SIG-M5 (cell line): Measurements from ENCODE around the gene ACAP3.
A peak's percentile ranks its signal among the peaks of the same experiment; 100 is the strongest.

Source experiments
- DNase-seq: peaks from one replicate; lab custom pipeline; 2025; lab: John Stamatoyannopoulos, UW

ACAP3 gene

DNA sequence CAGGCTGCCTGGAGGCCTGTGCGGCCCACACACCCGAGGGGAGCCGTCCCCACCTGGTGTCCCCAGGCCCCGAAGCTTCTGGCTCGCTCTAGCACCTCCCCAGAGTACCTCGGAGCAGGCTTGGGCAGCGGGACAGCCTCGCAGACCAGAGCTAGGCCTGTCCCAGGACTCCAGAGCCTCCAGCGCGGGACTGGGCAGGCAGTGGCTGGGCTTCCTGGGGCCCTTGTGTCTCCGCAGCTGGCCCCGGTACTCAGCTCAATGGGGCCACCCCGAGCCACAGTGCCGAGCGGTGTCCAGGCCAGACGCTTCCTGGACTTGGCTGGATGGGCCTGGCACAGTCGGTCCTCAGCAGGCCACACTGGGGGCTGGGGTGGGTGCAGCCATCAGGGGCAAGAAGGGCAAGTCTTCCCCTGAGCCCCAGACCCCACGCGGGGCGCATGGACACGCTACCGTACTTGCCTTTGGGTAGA is 22.6 kb downstream of the ACAP3 start:
- no peak for DNase-seq

DNA sequence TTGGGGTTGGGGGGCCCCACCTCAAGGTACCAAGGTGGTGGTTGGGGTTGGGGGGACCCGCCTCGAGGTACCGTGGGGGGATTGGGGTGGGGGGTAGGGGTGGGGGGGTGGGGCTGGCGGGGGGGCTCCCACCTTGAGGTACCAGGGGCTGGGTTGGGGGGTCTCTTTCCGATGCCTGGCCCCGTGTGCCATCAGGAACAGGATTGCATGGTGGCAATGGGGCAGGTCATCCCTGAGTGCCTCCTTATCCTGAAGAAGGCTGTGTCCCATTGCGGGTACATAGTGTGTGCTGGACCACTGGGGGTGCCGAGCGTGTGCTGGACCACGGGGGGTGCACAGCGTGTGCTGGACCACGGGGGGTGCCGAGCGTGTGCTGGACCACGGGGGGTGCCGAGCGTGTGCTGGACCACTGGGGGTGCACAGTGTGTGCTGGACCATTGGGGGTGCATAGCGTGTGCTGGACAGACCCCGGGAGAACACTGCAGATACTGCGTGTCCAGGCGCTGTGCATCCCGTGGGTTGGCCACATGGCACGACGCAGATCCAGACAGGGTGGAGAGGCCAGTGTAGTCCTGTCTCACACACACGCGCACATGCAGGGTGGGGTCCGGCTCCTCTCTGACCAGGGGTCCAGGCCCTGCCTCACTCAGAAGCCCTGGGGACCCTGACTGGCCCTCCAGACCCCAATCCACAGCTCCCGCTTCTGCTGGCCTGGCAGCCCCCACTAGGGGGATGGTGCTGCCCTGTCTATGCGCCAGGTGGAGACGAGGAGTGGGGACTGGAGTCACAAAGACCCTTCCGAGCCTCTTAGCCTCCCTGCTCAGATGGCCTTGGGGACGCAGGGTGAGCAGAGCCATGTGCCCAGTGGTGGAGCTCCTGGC is 23.3 kb downstream of the ACAP3 start:
- no peak for DNase-seq

DNA sequence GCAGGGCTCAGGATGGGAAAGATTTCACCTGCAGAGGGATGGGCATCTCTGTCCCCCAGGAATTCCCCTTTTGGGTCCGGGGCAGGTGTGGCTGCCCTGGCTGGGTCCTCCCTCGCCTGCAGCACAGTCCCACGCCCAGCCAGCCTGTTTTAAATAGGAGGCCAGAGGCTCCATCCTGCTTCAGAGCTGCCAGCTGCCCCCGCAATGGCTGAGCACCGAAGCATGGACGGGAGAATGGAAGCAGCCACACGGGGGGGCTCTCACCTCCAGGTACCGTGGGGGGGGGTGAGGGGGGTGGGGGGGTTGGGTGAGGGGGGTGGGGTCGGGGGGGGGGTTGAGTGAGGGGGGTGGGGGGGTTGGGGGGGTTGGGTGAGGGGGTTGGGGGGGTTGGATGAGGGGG is 23.9 kb downstream of the ACAP3 start:
- no peak for DNase-seq

DNA sequence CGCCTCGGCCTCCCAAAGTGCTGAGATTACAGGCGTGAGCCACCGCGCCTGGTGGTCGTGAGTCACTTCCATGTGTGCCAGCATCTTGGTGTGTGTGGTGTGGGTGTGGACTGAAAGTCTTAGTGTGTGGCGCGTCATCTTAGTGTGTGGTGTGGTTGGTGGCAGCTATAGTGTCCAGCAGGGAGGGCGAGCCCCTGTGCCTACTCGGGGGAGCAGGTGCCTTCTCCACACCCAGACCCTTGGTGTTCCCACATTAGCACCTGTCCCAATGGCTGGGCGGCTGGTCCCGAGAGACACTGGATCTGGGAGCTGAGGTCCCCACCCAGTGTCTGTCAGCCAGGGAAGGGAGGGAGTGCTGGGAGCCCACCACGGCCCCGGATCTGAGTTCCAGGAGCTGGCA is 24.7 kb downstream of the ACAP3 start:
- DNase-seq, result no peak

DNA sequence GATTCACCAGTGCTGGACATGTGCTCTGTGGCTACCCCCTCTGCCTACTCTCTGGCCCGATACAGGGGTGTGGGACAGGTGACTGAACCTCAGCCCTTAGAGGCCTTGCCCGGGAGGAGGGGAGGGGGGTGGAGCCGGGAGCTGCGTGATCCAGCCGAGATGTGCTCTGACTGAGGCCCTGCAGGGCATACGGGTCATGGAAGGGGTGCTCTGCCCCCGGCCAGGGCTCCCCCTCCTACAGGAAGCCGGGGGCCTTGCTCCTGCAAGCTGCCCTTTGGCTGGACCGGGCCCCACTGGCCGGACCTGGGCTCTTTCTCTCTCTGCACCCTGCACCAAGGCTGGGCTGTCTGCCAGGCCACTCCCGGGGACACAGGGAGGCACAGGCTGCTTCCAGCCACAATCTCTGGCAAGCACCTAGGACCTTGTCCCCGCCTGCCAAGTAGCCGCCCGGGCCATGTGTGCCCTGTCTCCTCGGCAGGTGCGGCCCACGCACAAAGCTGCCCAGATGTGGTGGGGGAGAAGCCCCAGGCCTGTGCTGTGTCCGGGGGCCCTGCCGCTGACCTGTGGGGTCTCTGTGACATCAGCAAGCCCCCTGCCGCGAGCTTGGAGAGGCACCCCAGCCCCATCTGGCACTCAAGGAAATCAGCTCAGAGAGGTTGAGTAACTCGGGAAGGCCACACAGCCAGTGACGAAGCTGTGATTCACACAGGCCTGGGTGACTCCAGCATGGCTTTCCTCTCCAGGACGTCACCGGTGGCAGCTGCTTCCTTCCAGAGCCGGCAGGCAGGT is 26.0 kb downstream of the ACAP3 start:
- DNase-seq, result no peak

DNA sequence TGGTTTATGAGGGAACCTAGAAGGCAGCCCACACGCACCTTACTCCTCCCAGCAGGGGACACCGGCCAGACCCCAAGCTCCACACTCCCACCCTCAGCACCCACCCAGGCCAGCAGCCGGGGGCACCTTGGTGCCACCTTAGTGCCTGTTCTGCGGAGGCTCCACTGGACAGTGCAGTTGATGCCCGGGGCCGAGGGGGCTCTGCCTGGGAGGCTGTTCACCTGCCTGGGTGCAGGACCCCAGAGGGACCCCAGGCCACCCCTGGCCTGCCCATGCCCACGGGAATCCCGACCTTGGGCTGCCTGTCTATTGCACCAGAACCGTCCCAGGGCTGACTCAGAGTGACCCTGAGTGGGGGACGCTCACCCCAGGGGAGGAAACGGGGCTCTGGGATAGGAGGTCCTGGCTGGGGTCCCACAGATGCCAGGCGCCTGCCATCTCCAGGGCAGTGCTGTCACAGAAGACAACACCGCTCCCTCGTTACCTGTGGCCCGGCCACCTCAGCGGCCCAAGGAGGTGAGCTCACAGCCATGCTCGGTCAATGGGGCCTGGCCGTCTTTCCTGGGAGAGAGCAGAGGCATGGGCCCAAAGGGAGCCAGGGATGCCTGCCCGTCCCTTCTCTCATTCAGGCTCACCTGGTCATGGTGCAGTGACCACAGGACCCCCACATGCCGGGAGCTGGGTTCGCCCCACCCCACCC is 26.8 kb downstream of the ACAP3 start:
- no peak for DNase-seq

DNA sequence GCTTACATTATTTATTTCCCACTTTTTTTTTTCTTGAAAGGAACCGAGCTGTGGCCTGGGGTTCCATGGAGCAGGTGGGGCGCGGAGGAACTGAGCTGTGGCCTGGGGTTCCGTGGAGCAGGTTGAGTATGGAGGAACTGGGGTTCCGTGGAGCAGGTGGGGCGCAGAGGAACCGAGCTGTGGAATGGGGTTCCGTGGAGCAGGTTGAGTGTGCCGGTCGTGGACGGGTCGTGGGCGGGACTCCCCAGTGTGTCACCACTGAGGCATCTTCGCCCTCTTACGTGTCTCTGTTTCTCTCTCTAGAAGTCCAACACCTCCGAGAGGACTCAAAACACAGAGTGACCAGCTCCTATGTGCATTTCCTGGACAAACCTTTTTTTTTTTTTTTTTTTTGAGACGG is 28.7 kb downstream of the ACAP3 start:
- DNase-seq, result no peak

DNA sequence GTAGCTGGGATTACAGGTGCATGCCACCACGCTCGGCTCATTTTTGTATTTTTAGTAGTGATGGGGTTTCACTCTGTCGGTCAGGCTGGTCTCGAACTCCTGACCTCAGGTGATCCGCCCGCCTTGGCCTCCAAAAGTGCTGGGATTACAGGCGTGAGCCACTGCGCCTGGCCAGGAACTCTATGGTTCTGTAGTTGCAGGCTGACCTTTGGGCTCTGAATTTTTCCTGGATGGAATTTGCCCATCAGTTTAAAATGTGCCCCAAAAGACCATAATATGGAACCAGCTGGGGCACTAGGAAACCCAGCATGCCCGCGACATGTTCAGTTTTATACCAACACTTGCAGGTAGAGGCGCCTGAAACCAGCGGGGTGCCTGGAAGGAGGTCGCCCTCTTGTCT is 29.1 kb downstream of the ACAP3 start:
- no peak for DNase-seq

DNA sequence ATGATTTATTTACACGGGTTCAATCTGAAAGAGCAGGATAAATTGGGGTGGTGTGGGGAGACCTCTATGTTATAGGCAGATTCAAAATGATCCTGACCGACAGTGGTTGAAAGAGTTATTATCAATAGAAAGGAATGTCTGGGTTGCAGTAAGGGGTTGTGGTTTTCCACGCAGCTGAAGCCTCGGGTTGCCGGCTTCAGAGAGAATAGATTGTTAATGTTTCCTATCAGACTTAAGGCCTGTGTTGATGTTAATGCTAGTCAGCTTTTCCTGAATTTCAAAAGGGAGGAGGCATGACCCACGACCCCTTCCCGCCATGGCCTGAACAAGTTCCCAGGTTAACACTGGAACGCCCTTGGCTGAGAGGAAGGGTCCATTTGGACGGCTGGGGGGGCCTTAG is 31.9 kb downstream of the ACAP3 start:
- DNase-seq, result no peak

DNA sequence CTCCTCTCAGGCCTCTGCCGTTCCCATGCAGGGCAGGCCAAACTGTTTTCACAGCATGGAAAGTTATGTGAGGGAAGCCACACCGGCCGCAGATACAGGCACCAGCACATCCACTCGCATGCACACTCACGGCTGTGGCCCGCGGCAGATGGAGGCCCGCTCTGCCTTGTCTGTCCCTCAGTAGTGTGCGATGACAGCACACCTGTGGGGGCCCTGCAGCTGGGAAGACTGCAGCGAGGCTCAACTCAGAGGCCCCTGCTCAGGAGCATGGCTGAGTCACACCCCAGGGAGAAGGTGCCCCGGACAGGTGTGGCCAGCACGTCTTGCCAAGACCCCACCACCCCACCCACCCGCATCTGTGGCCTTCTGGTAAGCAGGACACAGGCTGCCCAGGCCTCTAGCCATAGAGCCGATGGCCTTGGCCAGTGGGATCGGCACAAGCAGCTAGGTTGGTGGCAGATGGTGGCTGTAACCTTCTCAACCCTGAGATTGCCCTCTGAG is 32.7 kb downstream of the ACAP3 start:
- no peak for DNase-seq

DNA sequence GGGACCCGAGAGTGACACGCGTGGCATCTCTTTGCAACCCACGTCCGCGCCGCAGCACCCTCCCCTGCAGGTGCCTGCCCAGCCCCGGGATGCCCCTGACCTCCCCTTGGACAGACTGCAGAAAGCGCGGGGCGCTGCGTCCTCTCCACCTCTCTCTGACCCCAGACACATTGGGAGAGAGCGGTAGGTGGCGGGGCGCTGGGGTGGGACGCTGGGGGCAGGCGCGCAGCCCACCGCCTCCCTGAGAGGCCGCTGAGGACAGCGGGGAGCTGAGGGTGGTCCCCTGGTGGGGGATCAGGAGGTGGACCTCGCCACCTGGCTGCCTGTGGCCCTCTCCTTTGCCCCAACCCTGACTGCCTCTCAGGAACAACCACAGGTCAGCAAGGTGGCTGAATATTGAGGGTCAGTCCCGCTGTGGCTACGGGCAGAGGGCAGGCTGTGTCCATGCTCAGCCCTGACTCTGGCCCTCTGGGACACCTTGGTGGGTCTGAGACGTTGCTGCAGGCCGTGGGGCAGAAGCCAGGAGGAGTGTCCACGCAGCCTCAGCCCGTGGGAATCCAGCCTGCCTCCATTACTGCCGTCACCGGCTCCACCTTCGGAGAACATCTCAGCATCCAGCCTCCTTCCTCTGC is 33.3 kb downstream of the ACAP3 start:
- DNase-seq, result no peak

DNA sequence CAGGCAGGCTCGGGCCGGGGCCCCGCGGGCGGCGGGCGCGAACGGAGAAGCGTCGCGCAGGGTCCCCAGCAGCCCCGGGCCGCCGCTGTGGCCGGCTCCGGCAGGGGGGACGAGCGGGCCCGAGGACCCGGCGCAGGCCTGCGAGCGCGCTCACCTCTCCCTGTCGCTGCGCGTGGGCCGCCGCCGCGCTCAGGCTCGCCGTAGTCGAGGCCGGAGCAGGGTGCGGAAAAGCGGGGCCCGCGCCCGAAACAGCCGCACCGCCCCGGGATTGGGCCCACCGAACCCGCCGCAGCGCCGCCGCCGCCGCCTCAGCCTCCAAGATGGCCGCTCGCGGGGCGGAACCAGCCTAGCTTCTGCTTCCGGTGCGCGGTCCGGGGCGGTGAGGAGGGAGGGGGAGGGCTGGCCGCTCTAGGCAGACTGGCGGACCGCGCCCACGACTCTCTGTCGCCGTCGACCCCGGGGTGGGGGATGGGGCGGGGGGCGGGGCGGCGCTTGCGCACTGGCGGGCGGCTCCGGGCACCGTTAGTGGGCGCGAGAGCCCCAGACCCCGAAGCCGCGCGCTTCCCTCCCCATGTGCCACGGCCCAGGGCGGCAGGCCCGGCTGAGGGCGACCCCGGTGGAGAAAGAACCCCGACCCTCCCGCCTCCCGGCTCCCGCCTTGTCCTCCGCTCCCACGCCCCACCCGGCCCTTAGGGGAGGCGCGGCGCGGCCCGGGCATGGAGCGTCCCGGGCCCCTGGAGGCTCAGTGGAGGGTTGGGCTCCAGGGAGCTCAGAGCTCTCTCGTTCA is 34.0 kb downstream of the ACAP3 start, which contains the start of gene UBE2J2:
Gene UBE2J2 (minus strand): TSS at position 343 of the 787 bp plus-strand sequence. CDS start 5,862 bp downstream, outside the sequence.
- DNase-seq, result peak; percentile 21

DNA sequence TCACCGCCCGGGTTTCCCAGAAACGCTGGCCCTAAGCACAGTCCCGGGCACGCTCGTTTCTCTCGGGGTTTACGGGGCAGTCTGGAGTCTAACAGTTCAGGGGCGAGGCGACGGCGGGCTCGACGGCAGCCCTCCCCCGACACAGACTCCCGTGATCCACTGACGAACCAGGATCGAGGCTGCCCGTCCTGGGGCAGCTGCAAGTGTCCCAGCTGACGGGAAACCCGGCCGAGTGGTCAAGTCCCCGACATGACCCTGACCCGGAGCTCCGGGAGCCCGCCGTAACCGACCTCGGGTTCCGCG is 34.6 kb downstream of the ACAP3 start:
- DNase-seq, result no peak

DNA sequence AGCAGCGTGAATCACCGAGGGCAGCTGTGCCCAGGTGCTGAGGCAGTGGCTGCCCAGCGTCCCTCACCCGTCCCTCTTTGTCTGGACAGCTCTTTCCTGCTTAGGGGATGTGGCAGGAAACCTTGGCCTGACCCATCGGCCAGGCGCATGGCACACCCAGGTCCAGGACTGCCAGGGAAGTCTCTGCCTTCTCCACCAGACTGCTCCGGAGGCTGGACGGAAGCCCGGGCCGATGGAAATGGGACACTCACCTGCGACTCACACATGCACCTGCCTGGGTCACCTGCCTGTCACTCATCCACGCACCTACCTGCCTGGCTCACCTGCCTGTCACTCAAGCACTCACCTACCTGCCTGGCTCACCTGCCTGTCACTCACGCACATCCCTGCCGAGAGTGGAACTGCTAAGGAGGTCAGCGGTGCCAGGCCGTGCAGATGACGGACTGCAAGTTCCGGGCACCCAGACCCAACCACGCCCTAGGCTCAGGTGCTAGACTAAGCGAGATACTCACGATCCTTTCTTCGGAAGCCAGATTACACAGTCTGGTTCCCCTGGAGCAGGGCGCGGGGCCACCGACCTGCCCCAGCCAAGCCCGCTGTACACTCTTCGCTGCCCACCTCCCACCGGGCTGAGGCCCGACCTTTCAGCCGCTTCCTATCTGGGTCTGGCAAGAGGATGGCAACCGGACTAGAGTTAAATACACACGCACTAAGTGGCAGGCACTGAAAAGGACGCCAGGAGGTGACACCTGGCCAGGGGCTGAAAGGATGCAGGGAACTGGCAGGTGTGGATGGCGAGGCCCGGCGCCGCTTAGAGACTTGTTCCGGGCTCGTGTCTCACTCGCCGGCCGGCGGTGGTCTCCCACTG is 35.2 kb downstream of the ACAP3 start:
- no peak for DNase-seq

DNA sequence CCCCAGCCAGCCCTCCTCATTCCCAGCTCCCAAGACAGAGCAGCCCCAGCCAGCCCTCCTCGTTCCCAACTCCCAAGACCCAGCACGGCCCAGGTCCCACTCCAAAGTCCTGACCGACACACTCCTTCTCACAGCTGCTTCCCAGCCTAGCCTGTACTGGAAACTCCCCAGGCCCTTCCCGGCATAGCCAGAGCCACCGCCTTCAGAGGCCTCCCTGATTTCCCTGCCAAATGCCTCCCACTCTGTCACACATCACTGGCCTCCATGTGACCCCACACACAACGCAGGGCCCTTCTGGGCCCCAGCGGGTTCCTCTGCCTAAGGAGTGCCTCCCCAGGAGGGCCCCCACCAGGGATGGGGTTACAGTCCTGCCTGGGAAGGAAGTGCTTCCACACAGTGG is 36.9 kb downstream of the ACAP3 start:
- no peak for DNase-seq

DNA sequence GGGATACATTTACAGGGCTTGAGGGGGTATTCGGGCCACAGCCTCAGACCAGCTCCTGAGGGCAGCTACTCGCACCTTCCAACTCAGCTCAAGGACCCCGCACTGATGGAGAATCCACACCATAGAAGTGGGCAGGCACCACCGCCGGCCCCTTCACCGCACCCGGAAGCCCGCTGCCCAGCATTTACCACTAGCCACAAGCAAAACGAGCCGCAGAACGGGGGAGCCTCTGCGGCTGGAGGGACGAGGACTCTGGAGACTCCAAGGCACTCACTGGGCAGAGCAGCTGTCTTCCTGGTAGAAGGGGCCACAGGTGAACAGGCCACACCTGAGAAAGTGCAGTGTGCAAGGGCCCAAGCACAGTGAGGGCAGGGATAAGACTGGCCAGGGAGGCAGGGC is 39.4 kb downstream of the ACAP3 start:
- no peak for DNase-seq

DNA sequence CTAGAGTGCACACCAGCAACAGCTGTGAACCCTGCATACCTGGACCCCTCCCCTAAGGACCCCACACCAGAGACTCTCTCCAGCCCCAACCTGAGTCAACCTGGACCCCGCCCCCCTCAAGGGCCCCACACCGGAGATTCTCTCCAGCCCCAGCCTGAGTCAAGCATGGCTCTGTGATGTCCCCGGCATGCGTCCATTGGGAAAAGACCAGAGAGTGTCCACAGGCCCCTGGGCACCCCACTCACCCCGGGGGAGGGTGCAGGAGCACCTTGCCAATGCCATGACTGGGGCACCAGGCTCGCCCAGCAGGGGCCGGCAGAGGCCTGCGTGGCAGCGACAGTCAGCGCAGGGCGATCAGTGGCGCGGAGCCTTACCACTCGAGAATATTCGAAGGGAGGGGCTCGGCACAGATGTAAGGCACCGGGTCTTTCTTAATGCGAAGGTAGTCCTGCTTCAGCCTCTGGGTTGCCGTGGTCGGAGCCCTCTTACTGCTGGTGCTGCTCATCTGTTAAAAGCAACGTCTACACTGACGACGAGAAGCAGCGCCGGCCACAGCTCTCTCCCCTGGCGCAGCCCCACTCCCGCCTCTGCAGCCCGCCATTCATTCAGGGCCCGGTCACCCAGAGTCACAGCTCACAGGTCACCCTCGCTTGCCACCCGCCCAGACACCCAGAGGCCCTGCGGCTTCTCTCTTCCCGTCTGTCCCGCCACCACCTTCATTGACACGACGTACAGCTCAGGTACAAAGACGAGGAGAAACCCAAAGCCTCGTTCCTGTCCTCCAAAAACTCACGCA is 40.0 kb downstream of the ACAP3 start:
- no peak for DNase-seq

DNA sequence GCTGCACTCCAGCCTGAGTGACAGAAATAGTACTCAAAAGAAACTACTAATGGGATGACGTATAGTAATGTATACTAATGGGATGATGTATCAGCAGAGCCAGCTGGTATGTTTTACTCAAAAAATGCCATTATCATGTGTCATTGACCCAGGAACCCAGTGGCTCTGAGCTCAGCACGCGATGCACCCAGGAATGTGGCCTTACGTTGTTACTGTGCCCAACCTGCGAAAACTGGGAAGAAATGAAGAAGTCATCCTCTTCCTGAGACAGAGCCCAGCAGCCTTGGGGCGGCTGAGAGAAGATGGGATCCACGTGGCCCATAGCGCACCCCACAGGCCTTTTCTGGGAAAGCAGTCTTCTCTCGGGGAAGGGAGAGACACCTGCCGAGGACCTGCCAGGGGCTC is 42.9 kb downstream of the ACAP3 start:
- no peak for DNase-seq

DNA sequence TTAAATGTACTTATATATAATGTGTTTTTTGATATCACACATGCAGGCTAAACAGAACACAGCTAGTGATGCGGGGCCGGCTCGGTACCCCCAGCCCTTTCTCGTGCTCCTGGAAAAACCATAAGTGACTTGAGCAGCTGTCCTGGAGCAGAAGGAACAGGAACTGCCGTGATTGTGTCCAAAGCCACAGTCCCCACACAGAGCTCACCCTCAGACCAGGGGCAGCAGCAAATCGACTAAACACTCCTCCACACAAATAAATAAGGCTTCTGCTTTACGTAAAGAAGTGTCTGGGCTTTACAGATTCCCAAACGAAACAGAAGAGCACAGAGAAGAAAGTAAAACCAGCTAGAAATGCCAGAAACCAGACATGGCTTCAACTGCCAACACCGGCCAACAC is 43.7 kb downstream of the ACAP3 start:
- DNase-seq, result no peak
